ENCODE measurements around the gene GPR3. TPM values are rescaled to one million over a fixed set of nuclear protein-coding genes. Genes with fewer than 3 reads are reported as not detected.

Gene GPR3
- total and polyA plus RNA-seq, 2 of the 8 experiments (the other 6 are each of a cell fraction or from before 2014, with no cell fraction given), result 9.9 to 26.5 TPM

GRCh38 chr1:27413004-27413403 is 20.6 kb downstream of the GPR3 start (continued):
- TF ChIP-seq CHD7 (IDR thresholded peaks at IDR 0.05; ENCODE audit: insufficient replicate concordance, low read length), result no peak
- TF ChIP-seq MAFK (IDR thresholded peaks at IDR 0.05; ENCODE audit: low read depth, low read length), result no peak
- no peak for TF ChIP-seq FOSL1 (IDR thresholded peaks at IDR 0.05; ENCODE audit: insufficient read depth, low read depth, low read length)
- TF ChIP-seq NANOG (IDR thresholded peaks at IDR 0.05; ENCODE audit: insufficient read depth, low read depth, low read length, poor library complexity, severe bottlenecking), result no peak
- TF ChIP-seq BCL11A (IDR thresholded peaks at IDR 0.05; ENCODE audit: low read depth in 2 of 2, low read length in 2 of 2), result no peak
- TF ChIP-seq RFX5 (IDR thresholded peaks at IDR 0.05; ENCODE audit: borderline replicate concordance, low read depth, low read length), result no peak
- TF ChIP-seq SP2 (IDR thresholded peaks at IDR 0.05; ENCODE audit: low read length), result no peak

All from H1 (cell line).